ENCODE data around the gene CACNG3. TPM values are rescaled to one million over a fixed set of nuclear protein-coding genes. Genes with fewer than 3 reads are reported as not detected.
"Not testable (repeated sequence)": the region's sequence is repeated elsewhere in the genome, so short reads cannot be mapped to it uniquely, and the experiment has no call there.

Gene CACNG3
- total and polyA plus RNA-seq, 10 donors = not detected

GRCh38 chr16:24228514-24228913 lies 27.6 kb upstream of the CACNG3 start:
- WGBS, 5 donors = 83 to 93% (median 91%) methylated on average over 7 of the region's 7 CpGs
- Histone ChIP-seq H3K9me3 (peaks cover 0 to 7% (median 0%) of the 10 kb centered on the region in 8 donors), H3K4me3 (no peak overlapping the region), H3K4me1 (no peaks in the 10 kb centered on the region), H3K36me3 (no peaks in the 10 kb centered on the region), H3K27ac (no peak overlapping the region), H3K27me3 (replicated peaks in 1 of 7) (peaks cover 0 to 8% (median 0%) of the 10 kb centered on the region in 7 donors)
- TF ChIP-seq POLR2AphosphoS5 (IDR thresholded peaks at IDR 0.05) (no peak), POLR2A (IDR thresholded peaks at IDR 0.05) (no peak)
- TF ChIP-seq, protein P1, sequence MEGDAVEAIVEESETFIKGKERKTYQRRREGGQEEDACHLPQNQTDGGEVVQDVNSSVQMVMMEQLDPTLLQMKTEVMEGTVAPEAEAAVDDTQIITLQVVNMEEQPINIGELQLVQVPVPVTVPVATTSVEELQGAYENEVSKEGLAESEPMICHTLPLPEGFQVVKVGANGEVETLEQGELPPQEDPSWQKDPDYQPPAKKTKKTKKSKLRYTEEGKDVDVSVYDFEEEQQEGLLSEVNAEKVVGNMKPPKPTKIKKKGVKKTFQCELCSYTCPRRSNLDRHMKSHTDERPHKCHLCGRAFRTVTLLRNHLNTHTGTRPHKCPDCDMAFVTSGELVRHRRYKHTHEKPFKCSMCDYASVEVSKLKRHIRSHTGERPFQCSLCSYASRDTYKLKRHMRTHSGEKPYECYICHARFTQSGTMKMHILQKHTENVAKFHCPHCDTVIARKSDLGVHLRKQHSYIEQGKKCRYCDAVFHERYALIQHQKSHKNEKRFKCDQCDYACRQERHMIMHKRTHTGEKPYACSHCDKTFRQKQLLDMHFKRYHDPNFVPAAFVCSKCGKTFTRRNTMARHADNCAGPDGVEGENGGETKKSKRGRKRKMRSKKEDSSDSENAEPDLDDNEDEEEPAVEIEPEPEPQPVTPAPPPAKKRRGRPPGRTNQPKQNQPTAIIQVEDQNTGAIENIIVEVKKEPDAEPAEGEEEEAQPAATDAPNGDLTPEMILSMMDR (IDR thresholded peaks at IDR 0.05 in 8 of 11, conservative IDR thresholded peaks at IDR 0.05 in 3 of 11) = no peak
- intact Hi-C loops (cut with DNase I; ENCODE audit: low total_unique reads) = no loop called here
- DNase-seq = no peak

DNA sequence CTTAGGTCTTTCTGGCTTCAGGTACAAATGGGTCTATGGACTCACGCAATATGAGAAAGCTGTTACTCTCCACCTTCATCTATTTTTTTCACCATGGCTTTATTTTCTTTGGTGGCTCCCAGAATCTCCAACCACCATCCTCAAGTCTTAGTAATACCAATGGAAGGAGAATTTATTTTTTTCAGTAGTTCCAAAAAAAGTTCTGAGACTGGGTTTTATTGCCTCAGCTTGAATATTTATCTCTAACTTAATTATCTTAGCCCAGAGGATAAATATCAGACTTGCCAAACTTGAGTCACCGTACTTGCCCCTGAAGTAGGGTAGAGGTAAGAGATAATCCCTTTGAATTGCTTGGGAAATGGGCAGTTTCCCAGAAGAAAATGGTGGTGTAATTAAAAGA lies 23.2 kb upstream of the CACNG3 start:
- peaks cover 0 to 13% (median 0%) of the 10 kb centered on the region in 7 donors for H3K27me3 ChIP-seq (replicated peaks in 1 of 7)
- WGBS, 5 donors = 90 to 97% (median 95%) methylated on average over 2 of the region's 2 CpGs
- no peak overlapping the region for H3K4me3 ChIP-seq
- no peaks in the 10 kb centered on the region for H3K4me1 ChIP-seq
- H3K36me3 ChIP-seq = no peaks in the 10 kb centered on the region
- intact Hi-C loops (cut with DNase I; ENCODE audit: low total_unique reads) = no loop called here
- DNase-seq = no peak
- TF ChIP-seq, protein P1 (IDR thresholded peaks at IDR 0.05 in 8 of 11, conservative IDR thresholded peaks at IDR 0.05 in 3 of 11) = no peak
- TF ChIP-seq POLR2AphosphoS5 (IDR thresholded peaks at IDR 0.05) (no peak), POLR2A (IDR thresholded peaks at IDR 0.05) (no peak)
- H3K9me3 ChIP-seq = peaks cover 0 to 15% (median 10%) of the 10 kb centered on the region in 8 donors
- no peak overlapping the region for H3K27ac ChIP-seq

- intact Hi-C loops (cut with DNase I; ENCODE audit: low total_unique reads) = no loop called here
- 72 to 84% (median 78%) methylated on average over 5 of the region's 5 CpGs for WGBS, 5 donors
- TF ChIP-seq, protein P1 (IDR thresholded peaks at IDR 0.05 in 8 of 11, conservative IDR thresholded peaks at IDR 0.05 in 3 of 11) = no peak
Measured at GRCh38 chr16:24234737-24235136, 21.4 kb upstream of the CACNG3 start.

GRCh38 chr16:24235806-24236205 lies 20.3 kb upstream of the CACNG3 start:
- H3K27ac ChIP-seq = no peak overlapping the region
- 57 to 75% (median 62%) methylated on average over 2 of the region's 2 CpGs for WGBS, 5 donors
- H3K4me3 ChIP-seq = no peak overlapping the region
- peaks cover 0 to 32% (median 21%) of the 10 kb centered on the region in 8 donors for H3K9me3 ChIP-seq
- DNase-seq = no peak
- no peaks in the 10 kb centered on the region for H3K36me3 ChIP-seq
- no peaks in the 10 kb centered on the region for H3K4me1 ChIP-seq
- intact Hi-C loops (cut with DNase I; ENCODE audit: low total_unique reads) = no loop called here
- TF ChIP-seq, protein P1 (IDR thresholded peaks at IDR 0.05 in 8 of 11, conservative IDR thresholded peaks at IDR 0.05 in 3 of 11) = no peak
- TF ChIP-seq POLR2AphosphoS5 (IDR thresholded peaks at IDR 0.05) = no peak
- TF ChIP-seq POLR2A (IDR thresholded peaks at IDR 0.05) = no peak
- peaks cover 0 to 13% (median 0%) of the 10 kb centered on the region in 7 donors for H3K27me3 ChIP-seq (replicated peaks in 1 of 7)

More at GRCh38 chr16:24234737-24235136, 21.4 kb upstream of the CACNG3 start:
- H3K27me3 ChIP-seq (replicated peaks in 1 of 7) = peaks cover 0 to 13% (median 0%) of the 10 kb centered on the region in 7 donors
- no peak overlapping the region for H3K27ac ChIP-seq
- H3K4me3 ChIP-seq = no peak overlapping the region
- no peaks in the 10 kb centered on the region for H3K36me3 ChIP-seq
- H3K4me1 ChIP-seq = no peaks in the 10 kb centered on the region
- no peak for DNase-seq
- peaks cover 0 to 32% (median 21%) of the 10 kb centered on the region in 8 donors for H3K9me3 ChIP-seq

- H3K27ac ChIP-seq; intact Hi-C loops (cut with DNase I; ENCODE audit: low total_unique reads); H3K36me3 ChIP-seq; H3K4me1 ChIP-seq; H3K4me3 ChIP-seq; DNase-seq: not testable (repeated sequence)
- peaks cover 0 to 32% (median 21%) of the 10 kb centered on the region in 8 donors for H3K9me3 ChIP-seq
- 59 to 85% (median 73%) methylated on average over 2 of the region's 2 CpGs for WGBS, 5 donors
- peaks cover 0 to 15% (median 0%) of the 10 kb centered on the region in 7 donors for H3K27me3 ChIP-seq (replicated peaks in 1 of 7)
Measured at GRCh38 chr16:24238846-24239245, 17.3 kb upstream of the CACNG3 start.

Data from spleen (tissue), 11 donors.